Smooth muscle cell (in vitro differentiated cells): ENCODE results near the gene CC2D1A. TPM values are rescaled to one million over a fixed set of nuclear protein-coding genes. Genes with fewer than 3 reads are reported as not detected.

Experiments used
- DNase-seq: peaks from one replicate; lab custom pipeline; 2025; ENCODE audit not compliant: unreplicated experiment; lab: John Stamatoyannopoulos, UW
- H2AFZ ChIP-seq: fragments of 200-600 bp; sonication (generic); 2 replicates; pipeline ENCODE4 v1.6.0; 2016; ENCODE audit warnings: antibody characterized with exemption, low read depth, mild to moderate bottlenecking
- H3F3A ChIP-seq: fragments of 200-600 bp; sonication (generic); 2 replicates; pipeline ENCODE4 v1.6.0; 2017; ENCODE audit warnings: antibody characterized with exemption, low read depth
- H3K27ac ChIP-seq: fragments of 200-600 bp; sonication (generic); 2 replicates; pipeline ENCODE4 v1.5.1; 2016; ENCODE audit warnings: low read depth, mild to moderate bottlenecking
- H3K27me3 ChIP-seq: fragments of 200-600 bp; sonication (generic); 2 replicates; pipeline ENCODE4 v1.6.1; 2016; ENCODE audit warnings: low read depth, mild to moderate bottlenecking
- H3K36me3 ChIP-seq: fragments of 200-600 bp; sonication (generic); 2 replicates; pipeline ENCODE4 v1.5.1; 2016; ENCODE audit warnings: low read depth
- H3K4me1 ChIP-seq: fragments of 200-600 bp; sonication (generic); 2 replicates; pipeline ENCODE4 v1.5.1; 2016; ENCODE audit warnings: low read depth
- H3K4me2 ChIP-seq: fragments of 200-600 bp; sonication (generic); 2 replicates; pipeline ENCODE4 v1.6.0; 2016; ENCODE audit warnings: mild to moderate bottlenecking
- H3K4me3 ChIP-seq: fragments of 200-600 bp; sonication (generic); 2 replicates; pipeline ENCODE4 v1.5.1; 2016; ENCODE audit warnings: mild to moderate bottlenecking
- H3K79me2 ChIP-seq: fragments of 200-600 bp; sonication (generic); 2 replicates; pipeline ENCODE4 v1.6.0; 2016; ENCODE audit warnings: low read depth, mild to moderate bottlenecking
- H3K9ac ChIP-seq: fragments of 200-600 bp; sonication (generic); 2 replicates; pipeline ENCODE4 v1.6.0; 2016; ENCODE audit warnings: low read depth
- H3K9me3 ChIP-seq: fragments of 200-600 bp; sonication (generic); replicated peaks from 2 replicates; pipeline ENCODE4 v1.5.1; 2016; ENCODE audit warnings: low read depth
- H4K20me1 ChIP-seq: fragments of 200-600 bp; sonication (generic); 2 replicates; pipeline ENCODE4 v1.6.0; 2016; ENCODE audit warnings: low read depth
- CTCF ChIP-seq: fragments of 200-600 bp; sonication (generic); IDR thresholded peaks from 2 replicates; pipeline ENCODE4 v1.5.1; 2017; ENCODE audit warnings: borderline replicate concordance, mild to moderate bottlenecking, antibody characterized with exemption; ENCODE audit not compliant: insufficient read depth, poor library complexity, severe bottlenecking
- WGBS: methylation state at CpG from one replicate; pipeline ENCODE4 v1.1.7; 2016; ENCODE audit warnings: low lambda C conversion rate; 5-methylcytosine and 5-hydroxymethylcytosine counted together
- polyA plus RNA-seq: library from polyadenylated mRNA; unstranded; fragments of >200 nt; fragmentation: Nextera tagmentation; extraction: Ambion mirVana; gene quantifications from 2 replicates; pipeline ENCODE4 v1.2.1, GENCODE V29; 2016
- total RNA-seq: library from RNA; depleted of rRNA; stranded (reverse); fragments of >200 nt; gene quantifications from 2 replicates; pipeline ENCODE4 v1.2.3, GENCODE V29; 2014

The CC2D1A gene
- total and polyA plus RNA-seq, 2 experiments from 2014 or later = 8.0 to 26.3 TPM

- no peak for TF ChIP-seq CTCF
- WGBS = 31% methylated on average over 5 of the region's 5 CpGs
- no peaks in the 10 kb centered on the region for H4K20me1 ChIP-seq
- no peaks in the 10 kb centered on the region for H3K79me2 ChIP-seq
- H3K27me3 ChIP-seq = no peaks in the 10 kb centered on the region
- no peaks in the 10 kb centered on the region for H3K9me3 ChIP-seq
- H3K36me3 ChIP-seq = no peaks in the 10 kb centered on the region
- no peaks in the 10 kb centered on the region for H3F3A ChIP-seq
- no peak overlapping the region for H3K4me3 ChIP-seq
- no peaks in the 10 kb centered on the region for H3K4me1 ChIP-seq
- H2AFZ ChIP-seq = no peak overlapping the region
- no peak overlapping the region for H3K4me2 ChIP-seq
- H3K27ac ChIP-seq = no peak overlapping the region
- no peak overlapping the region for H3K9ac ChIP-seq
- DNase-seq = no peak
Measured at GRCh38 chr19:13887517-13887916, 18.5 kb upstream of the CC2D1A start.

GRCh38 chr19:13888281-13888680 lies 17.7 kb upstream of the CC2D1A start:
- no peak overlapping the region for H3K27ac ChIP-seq
- DNase-seq = no peak
- no peaks in the 10 kb centered on the region for H3F3A ChIP-seq
- no peaks in the 10 kb centered on the region for H3K4me1 ChIP-seq
- 96% methylated on average over 16 of the region's 16 CpGs for WGBS
- H3K27me3 ChIP-seq = no peaks in the 10 kb centered on the region
- no peaks in the 10 kb centered on the region for H3K36me3 ChIP-seq
- no peaks in the 10 kb centered on the region for H4K20me1 ChIP-seq
- no peak overlapping the region for H3K9ac ChIP-seq
- no peak overlapping the region for H3K4me3 ChIP-seq
- no peak overlapping the region for H2AFZ ChIP-seq
- H3K9me3 ChIP-seq = no peaks in the 10 kb centered on the region
- no peak overlapping the region for H3K4me2 ChIP-seq
- H3K79me2 ChIP-seq = no peaks in the 10 kb centered on the region
- no peak for TF ChIP-seq CTCF

GRCh38 chr19:13890136-13890535 lies 15.9 kb upstream of the CC2D1A start:
- Histone ChIP-seq H3K79me2 (no peaks in the 10 kb centered on the region), H3K9ac (no peak overlapping the region), H4K20me1 (no peaks in the 10 kb centered on the region), H3K4me1 (no peaks in the 10 kb centered on the region), H3K4me3 (no peak overlapping the region), H3F3A (no peaks in the 10 kb centered on the region), H3K9me3 (no peaks in the 10 kb centered on the region), H3K27me3 (no peaks in the 10 kb centered on the region), H3K27ac (no peak overlapping the region), H3K36me3 (no peaks in the 10 kb centered on the region), H3K4me2 (no peak overlapping the region), H2AFZ (no peak overlapping the region)
- WGBS = 94% methylated on average over 13 of the region's 13 CpGs
- no peak for TF ChIP-seq CTCF
- no peak for DNase-seq

GRCh38 chr19:13892870-13893269 lies 13.1 kb upstream of the CC2D1A start:
- DNase-seq = no peak
- no peak overlapping the region for H3K27ac ChIP-seq

More at GRCh38 chr19:13892870-13893269, 13.1 kb upstream of the CC2D1A start:
- H3K9ac ChIP-seq = no peak overlapping the region
- H3K27me3 ChIP-seq = no peaks in the 10 kb centered on the region
- H3K9me3 ChIP-seq = no peaks in the 10 kb centered on the region
- H3K4me1 ChIP-seq = no peaks in the 10 kb centered on the region
- H3K4me3 ChIP-seq = no peak overlapping the region
- H3F3A ChIP-seq = no peaks in the 10 kb centered on the region
- no peaks in the 10 kb centered on the region for H4K20me1 ChIP-seq
- no peaks in the 10 kb centered on the region for H3K36me3 ChIP-seq
- H3K4me2 ChIP-seq = no peak overlapping the region
- TF ChIP-seq CTCF = no peak
- H3K79me2 ChIP-seq = no peaks in the 10 kb centered on the region
- 83% methylated on average over 9 of the region's 9 CpGs for WGBS
- H2AFZ ChIP-seq = no peak overlapping the region
